ENCODE data around the gene MYO7B.
A peak's percentile ranks its signal among the peaks of the same experiment; 100 is the strongest.

The MYO7B gene

DNA sequence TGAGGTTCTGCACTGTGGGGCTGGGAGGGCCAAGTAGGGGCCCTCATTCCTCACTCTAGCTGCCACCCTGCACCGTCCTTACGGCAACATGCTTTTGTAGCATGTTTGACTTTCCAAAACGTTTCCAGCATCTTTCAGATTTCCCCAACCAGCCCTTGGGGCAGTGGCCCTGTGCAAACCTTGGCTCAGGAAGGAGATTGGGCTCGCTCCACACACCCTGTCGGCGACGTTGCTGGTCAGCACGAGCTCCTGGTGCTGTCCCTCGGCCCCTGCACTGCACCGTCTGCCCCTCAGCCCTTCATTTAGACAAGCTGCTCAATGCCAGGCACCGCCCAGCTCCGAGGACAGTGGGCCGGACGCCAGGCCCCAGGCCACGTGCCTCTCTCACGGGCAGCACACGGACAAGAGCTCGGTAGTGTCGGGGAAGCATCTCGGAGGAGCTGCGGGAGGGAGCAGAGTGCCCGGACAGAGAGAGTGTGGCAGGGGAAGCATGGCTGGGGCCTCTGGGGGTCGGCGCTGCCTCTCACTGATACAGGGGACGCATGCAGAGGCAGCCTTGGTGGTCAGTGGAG, 117.4 kb downstream of the MYO7B start:
- no peak for DNase-seq

- DNase-seq, result peak in 1 of 3 experiments; percentile 4
These were observed 118.1 kb downstream of the MYO7B start for GRCh38 chr2:127653421-127654083.

DNA sequence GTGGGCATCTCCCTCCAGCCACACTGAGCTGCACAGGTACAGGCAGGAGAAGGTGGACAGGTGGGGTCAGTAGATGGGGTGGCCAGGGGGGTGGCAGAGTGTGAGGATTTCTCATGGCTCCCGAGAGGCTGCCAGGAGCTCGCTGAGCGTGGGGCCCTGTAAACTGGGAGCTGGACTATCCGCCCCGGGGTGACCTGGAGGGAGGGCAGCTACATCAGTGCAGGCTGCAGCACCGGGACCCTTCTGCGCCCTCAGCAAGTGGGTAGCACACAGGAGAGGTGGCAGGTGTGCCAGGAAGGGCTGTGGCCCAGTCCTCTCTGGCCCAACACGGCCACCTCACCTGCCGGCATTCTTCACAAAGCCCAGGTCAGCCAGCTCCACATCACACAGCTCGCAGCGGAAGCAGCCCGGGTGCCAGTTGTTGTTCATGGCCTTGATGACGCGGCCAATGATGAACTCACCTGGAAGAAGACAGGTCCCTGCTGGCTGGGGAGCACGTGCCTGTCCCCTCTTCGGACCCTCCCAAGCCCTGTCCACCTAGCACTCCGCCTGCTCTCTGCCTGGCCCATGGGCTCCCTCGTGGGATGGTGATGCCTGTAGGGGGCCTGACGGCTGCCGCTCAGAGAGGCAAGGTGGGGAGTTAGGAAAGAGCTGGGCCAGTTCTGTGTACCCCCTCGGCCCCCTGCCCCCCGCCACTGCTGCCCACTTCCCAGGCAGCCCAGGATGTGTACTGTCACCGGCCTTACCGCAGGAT, 118.8 kb downstream of the MYO7B start:
- no peak for DNase-seq

DNA sequence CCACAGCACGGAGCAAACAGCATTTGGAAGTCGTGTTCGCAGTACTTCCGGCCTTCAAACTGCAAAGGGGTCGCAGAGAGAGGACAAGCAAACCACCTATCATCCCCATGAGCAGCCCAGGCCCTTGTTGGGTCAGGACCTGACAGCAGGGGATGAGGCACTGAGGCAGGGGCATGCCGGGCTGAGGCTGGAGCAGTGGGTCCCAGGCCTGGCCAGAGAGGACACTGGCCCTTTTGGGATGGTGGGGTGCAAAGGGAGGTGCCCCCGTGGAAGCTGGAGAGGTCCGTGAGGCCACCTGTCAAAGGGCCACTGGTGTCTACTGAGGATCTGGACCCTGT, 119.3 kb downstream of the MYO7B start:
- DNase-seq, result no peak

GRCh38 chr2:127655209-127656073, 120.0 kb downstream of the MYO7B start:
- DNase-seq, result no peak

DNA sequence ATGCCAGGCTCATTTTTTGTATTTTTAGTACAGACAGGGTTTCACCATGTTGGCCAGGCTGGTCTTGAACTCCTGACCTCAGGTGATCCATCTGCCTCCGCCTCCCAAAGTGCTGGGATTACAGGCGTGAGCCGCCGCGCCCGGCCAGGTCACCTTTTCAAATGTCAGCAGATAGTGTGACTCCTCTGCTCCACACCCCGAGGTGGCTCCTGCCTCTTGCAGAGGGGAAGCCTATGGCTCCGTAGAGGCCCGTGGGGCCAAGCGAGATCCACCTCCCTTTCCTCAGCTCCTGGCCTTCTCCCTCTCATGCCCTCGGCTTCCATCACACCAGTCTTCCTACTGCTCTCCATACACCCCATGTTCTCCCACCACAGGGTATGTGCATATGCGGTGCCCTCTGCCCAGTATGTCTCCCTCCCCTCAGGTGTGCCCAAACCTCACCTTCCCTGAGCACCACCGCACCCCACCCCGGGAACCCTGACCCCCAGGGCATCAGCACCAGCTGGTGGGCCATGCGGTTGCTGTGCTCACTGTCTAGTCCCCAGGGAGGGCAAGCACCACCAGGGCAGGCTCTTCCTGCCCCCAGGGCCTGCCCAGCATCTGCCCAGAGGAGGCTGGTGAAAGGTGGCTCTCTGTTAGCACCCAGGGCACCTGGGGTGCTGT, 121.2 kb downstream of the MYO7B start:
- no peak for DNase-seq

- DNase-seq, result no peak
These were observed 121.7 kb downstream of the MYO7B start for GRCh38 chr2:127657232-127657595.

DNA sequence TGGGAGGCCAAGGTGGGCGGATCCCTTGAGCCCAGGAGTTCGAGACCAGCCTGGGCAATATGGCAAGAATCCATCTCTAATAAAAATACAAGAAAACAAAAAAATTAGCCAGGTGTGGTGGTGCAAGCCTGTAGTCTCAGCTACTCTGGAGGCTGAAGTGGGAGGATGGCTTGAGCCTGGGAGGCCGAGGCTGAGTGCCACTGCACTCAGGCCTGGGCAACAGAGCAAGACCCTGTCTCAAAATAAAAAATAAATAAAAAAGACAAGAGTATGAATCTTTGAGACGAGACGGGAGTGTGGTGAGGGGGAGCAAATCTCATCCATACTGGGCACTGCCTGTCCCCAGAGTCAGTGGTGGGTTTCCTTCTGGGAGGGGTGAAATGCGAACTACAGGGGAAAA, 122.7 kb downstream of the MYO7B start:
- no peak for DNase-seq

DNA sequence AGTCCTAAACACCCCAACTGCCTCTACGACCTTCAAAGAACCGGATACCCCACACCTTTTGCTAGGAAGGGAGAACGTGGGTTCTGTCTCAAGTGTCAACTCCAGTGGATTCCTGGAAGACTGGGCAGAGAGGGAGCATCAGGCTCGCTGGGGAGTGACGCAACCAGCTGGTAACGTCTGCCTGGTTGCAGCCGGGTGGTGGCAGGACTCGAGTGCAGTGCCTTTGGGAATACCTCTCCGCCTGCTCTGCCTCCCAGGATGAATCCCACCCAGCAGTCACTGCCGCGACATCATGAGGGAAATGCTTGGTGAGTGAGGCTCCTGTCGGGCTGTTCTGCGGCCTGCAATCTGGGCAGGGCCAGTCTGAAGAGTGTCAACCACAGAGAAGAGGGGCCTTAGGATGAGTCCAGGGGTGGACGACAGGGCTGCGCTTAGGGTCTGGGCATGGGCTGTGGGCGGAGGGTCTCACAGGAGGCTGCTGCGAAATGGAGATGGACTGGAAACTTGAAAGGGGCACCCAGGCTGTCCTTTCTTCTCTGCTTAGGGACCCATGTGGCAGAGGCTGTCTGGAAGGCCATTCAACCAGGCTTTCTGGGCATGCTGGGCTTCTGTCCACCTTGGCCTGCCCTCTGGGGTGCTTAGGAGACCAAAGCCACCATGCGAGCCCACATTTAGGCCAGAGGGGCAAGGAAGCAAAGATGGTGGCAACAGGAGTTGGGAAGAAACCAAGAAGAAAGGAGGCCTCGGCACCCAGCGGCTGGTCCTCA, 123.3 kb downstream of the MYO7B start:
- no peak for DNase-seq

DNA sequence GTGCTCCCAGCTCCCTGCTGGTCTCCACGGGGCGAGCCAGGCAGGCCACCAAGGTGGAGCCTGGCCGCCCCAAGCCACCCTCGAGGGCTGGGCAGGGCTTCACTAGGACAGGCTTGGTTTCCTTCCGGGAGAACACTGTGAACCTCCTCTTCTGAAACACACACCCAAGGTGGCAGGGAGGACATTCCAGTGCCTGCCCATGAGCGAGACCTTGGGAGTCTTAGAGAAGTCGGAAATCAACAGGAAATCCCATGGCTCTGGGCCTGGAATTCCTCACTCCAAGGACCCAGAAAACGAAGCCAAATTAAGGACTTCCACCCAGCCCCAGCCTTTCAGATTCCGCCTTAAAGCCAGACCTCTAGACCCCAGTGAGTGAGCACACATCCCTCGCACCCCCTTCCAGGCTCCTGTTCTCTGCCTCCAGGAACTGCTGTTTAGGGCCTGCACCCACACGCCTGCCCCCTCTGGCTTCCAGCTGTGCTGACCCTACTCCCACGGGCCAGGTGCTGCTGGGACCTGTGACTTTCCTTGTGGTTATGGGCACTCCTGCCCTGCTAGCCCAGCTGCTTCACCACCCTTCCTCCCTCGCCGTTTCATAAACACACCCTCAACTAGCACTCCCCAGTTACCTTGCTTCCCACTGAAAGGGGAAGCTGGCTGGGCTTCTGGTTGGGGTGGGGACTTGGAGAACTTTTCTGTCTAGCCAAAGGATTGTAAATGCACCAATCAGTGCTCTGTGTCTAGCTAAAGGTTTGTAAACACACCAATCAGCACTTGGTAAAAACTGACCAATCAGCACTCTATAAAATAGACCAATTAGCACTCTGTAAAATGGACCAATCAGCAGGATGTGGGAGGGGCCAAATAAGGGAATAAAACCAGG, 124.2 kb downstream of the MYO7B start:
- DNase-seq, result no peak

DNA sequence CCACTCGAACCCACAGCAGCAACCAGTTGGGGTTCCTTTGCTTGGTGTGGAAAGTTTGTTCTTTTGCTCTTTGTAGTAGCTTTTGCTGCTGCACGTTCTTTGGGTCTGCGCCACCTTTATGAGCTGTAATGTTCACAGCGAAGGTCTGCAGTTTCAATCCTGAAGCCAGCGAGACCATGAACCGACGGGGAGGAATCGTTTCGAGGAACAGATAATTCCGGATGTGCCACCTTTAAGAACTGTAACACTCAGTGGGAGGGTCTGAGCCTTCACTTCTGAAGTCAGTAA, 124.8 kb downstream of the MYO7B start:
- no peak for DNase-seq

DNA sequence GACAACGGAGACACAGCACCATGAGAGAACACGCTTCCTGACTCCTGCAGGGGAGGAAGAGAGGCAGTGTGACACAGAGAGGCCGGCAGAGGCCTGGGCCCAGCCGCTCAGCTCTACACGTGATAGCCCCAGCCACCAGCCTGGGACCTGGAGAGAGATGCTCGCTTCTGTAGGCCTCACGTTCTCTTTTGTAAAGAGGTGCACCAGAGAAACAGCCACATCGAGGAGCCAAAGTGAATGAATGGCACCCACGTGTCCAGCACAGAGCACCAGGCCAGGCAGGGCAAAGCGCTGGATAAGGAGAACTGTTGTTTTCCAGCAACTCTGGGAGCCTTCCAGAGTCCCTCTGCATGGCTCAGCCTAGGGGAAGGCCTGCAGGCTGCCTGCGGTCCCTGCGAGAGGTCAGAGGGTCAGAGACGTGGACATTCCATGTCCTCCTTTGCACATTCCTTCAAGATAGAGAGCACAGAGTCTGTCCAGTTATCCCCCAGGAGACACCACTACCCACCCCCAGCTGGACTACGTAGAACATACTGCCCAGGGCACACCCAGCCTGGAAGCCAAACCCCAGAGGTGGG, 125.7 kb downstream of the MYO7B start:
- DNase-seq, result no peak

DNA sequence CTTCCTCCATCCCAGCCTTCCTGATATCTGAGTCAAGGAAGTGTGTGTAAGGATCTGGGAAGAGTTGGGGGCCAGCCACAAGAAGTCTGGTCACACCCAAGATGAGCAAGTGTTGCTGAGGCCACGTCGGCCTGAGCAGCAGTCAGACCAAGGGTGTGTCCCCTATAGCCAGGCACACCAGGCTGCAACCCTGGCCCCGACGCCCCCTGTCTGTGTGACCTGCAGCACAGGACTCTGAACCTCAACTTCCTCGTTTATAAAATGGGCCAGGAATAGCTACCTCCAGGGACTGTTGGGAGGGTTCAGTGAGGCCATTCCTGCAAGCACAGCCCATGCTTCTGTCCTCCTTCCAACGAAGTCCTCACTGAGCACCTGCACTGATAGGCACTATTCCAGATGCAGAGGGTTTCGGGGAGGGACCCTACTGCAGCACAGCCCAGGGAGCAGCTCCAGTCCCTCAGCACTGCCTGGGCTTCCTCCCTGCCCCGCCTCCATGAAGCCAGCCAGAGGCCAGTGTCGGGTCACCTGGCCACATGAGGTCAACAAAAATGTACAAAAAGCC, 126.5 kb downstream of the MYO7B start:
- no peak for DNase-seq

DNA sequence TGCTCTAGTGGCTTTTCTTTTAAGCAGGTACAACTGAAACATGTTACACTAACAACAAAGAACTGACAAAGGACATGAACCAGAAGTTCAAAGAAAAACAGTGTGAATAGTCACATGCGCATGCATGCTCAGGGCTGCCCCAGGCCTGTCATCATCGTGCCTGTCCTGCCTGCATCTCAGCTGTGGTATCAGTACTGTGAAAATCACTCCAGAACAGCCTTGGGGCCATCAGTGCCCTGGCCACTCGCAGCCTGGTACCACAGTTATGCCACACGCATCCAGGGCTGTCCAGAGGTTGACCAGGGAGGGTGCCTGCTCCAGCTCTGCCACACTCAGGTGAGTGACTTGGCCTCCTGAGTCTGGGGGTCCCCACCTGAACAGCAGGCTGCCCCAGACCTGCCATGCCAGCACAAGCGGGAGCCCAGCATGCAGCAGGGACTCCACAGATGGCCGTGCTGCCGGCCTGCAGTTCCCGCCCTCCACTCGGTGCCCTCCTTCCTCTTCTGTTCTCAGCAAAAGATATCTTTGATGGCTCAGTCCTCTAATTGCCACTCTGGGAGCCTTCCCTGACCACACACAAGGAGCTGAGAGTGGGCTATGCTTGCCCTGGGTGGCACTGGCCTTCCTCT, 127.6 kb downstream of the MYO7B start:
- DNase-seq, result no peak

- no peak for DNase-seq
These were observed 128.1 kb downstream of the MYO7B start for GRCh38 chr2:127663566-127664064.

GRCh38 chr2:127664065-127664894, 128.8 kb downstream of the MYO7B start:
- DNase-seq, result no peak

- no peak for DNase-seq
These were observed 129.4 kb downstream of the MYO7B start for GRCh38 chr2:127664895-127665225.

DNA sequence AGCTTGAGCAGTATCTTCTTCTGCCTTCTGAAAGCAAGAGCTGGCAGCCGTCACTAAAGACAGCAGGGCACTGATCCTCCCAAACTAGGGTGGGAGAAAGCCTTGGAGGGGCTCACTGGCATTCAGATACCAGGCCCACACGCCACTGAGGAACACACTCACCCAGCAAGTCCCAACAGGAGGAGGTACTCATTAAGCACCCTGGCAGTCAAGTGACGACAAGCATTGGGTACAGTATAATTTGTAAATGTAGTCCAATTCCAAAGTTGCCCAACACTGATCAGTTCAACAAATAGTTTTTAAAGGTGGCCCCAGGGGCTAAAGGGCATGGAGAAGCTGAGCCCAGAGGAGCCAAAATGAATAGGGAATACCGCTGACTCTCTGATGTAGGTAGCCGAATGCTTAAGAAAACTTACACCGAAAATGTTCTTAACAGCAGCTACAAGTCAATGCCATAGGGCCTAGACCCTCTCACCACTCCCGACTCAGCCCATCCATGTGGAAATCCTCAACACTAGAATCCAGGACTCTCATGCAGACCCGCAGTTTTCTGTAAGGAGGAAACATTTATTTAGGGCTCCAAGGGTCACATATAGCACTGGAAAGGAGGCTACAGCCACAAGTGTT, 129.9 kb downstream of the MYO7B start:
- no peak for DNase-seq

DNA sequence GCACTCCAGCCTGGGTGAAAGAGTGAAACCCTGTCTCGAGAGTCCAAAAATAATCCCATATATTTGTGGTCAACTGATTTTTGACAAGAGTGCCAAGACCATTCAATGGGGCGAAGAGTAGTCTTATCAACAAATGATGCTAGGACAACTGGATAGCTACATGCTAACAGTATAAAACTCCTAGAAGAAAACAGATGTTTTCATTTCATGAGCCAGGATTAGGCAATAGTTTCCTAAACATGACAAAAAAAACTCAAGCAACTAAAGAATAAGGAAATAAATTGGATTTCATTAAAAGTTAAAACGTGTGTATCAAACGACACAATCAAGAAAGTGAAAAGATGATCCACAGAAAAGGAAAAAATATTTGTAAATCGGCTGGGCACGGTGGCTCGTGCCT, 133.6 kb downstream of the MYO7B start:
- DNase-seq, result no peak

All from NCI-H1417 (cell line).